H9 (cell line): ENCODE data around the gene PRR15. TPM values are rescaled to one million over a fixed set of nuclear protein-coding genes. Genes with fewer than 3 reads are reported as not detected.
A peak's percentile ranks its signal among the peaks of the same experiment; 100 is the strongest.

Experiments used
- DNase-seq: peaks from one replicate; pipeline ENCODE4 v3.0.0-alpha.2; 2017
- H2AFZ ChIP-seq: one replicate; pipeline ENCODE4 v1.6.1; 2013; ENCODE audit warnings: mild to moderate bottlenecking, low read length, control low read depth, moderate library complexity
- H2AK5ac ChIP-seq: 2 replicates; pipeline ENCODE4 v1.6.1; 2013; ENCODE audit warnings: low read length, control low read depth, mixed read lengths; ENCODE audit not compliant: insufficient read length
- H2BK120ac ChIP-seq: one replicate; pipeline ENCODE4 v1.6.1; 2013; ENCODE audit warnings: low read depth, mild to moderate bottlenecking, low read length, control low read depth, inconsistent platforms; ENCODE audit not compliant: poor library complexity, severe bottlenecking
- H2BK12ac ChIP-seq: 2 replicates; pipeline ENCODE4 v1.6.1; 2013; ENCODE audit warnings: low read length, control low read depth, mixed read lengths, low read depth; ENCODE audit not compliant: insufficient read length
- H2BK15ac ChIP-seq: 2 replicates; pipeline ENCODE4 v1.6.1; 2013; ENCODE audit warnings: low read depth, low read length, control low read depth
- H2BK20ac ChIP-seq: one replicate; pipeline ENCODE4 v1.6.1; 2013; ENCODE audit warnings: low read depth, mild to moderate bottlenecking, low read length, control low read depth, inconsistent platforms; ENCODE audit not compliant: poor library complexity, severe bottlenecking
- H2BK5ac ChIP-seq: 2 replicates; pipeline ENCODE4 v1.6.1; 2013; ENCODE audit warnings: low read length, control low read depth, mixed read lengths; ENCODE audit not compliant: insufficient read length
- H3K14ac ChIP-seq: 2 replicates; pipeline ENCODE4 v1.6.1; 2013; ENCODE audit warnings: low read length, control low read depth; ENCODE audit not compliant: insufficient read depth
- H3K18ac ChIP-seq: 2 replicates; pipeline ENCODE4 v1.6.1; 2013; ENCODE audit warnings: low read depth, mild to moderate bottlenecking, mixed read lengths, low read length, control low read depth; ENCODE audit not compliant: insufficient read length
- H3K23ac ChIP-seq: 2 replicates; pipeline ENCODE4 v1.6.1; 2013; ENCODE audit warnings: low read length, control low read depth, mixed read lengths, low read depth; ENCODE audit not compliant: insufficient read length
- H3K23me2 ChIP-seq: 2 replicates; pipeline ENCODE4 v1.6.1; 2013; ENCODE audit warnings: low read depth, mild to moderate bottlenecking, mixed read lengths, low read length, control low read depth; ENCODE audit not compliant: insufficient read length, poor library complexity, severe bottlenecking
- H3K27ac ChIP-seq: 2 replicates; pipeline ENCODE4 v1.5.1; 2013; ENCODE audit warnings: low read length, control low read depth, mixed read lengths, low read depth; ENCODE audit not compliant: insufficient read length
- H3K27me3 ChIP-seq: 2 replicates; pipeline ENCODE4 v1.6.1; 2013; ENCODE audit warnings: low read length, control low read depth, inconsistent platforms; ENCODE audit not compliant: insufficient read depth
- H3K4ac ChIP-seq: 2 replicates; pipeline ENCODE4 v1.6.1; 2013; ENCODE audit warnings: low read depth, mild to moderate bottlenecking, control low read depth, inconsistent platforms, low read length, moderate library complexity
- H3K4me1 ChIP-seq: 2 replicates; pipeline ENCODE4 v1.6.1; 2013; ENCODE audit warnings: low read length, control low read depth, inconsistent platforms; ENCODE audit not compliant: insufficient read depth
- H3K4me2 ChIP-seq: 2 replicates; pipeline ENCODE4 v1.6.1; 2013; ENCODE audit warnings: low read length, control low read depth, mixed read lengths; ENCODE audit not compliant: insufficient read length, insufficient read depth
- H3K56ac ChIP-seq: 2 replicates; pipeline ENCODE4 v1.6.1; 2013; ENCODE audit warnings: low read depth, mild to moderate bottlenecking, mixed read lengths, low read length, control low read depth; ENCODE audit not compliant: insufficient read length
- H3K79me1 ChIP-seq: 2 replicates; pipeline ENCODE4 v1.6.1; 2013; ENCODE audit warnings: low read depth, mild to moderate bottlenecking, moderate library complexity, low read length, control low read depth, inconsistent platforms; ENCODE audit not compliant: insufficient read depth, poor library complexity, severe bottlenecking
- H3K79me2 ChIP-seq: 2 replicates; pipeline ENCODE4 v1.6.1; 2013; ENCODE audit warnings: low read length, control low read depth, inconsistent platforms; ENCODE audit not compliant: insufficient read depth
- H3K9ac ChIP-seq: 2 replicates; pipeline ENCODE4 v1.6.1; 2013; ENCODE audit warnings: low read length, control low read depth, mixed read lengths; ENCODE audit not compliant: insufficient read length; ENCODE audit errors: extremely low read depth
- H3K9me3 ChIP-seq: one replicate; pipeline ENCODE4 v1.6.1; 2013; ENCODE audit warnings: low read depth, low read length, inconsistent platforms; ENCODE audit not compliant: control insufficient read depth
- H3T11ph ChIP-seq: one replicate; pipeline ENCODE4 v1.6.1; 2013; ENCODE audit warnings: mild to moderate bottlenecking, low read length, control low read depth, inconsistent platforms
- H4K20me1 ChIP-seq: one replicate; pipeline ENCODE4 v1.6.1; 2013; ENCODE audit not compliant: control insufficient read depth, insufficient read length, insufficient read depth
- H4K5ac ChIP-seq: 2 replicates; pipeline ENCODE4 v1.6.1; 2013; ENCODE audit warnings: low read depth, mild to moderate bottlenecking, mixed read lengths, low read length, control low read depth; ENCODE audit not compliant: insufficient read length
- H4K8ac ChIP-seq: replicated peaks from 2 replicates; pipeline ENCODE4 v1.6.1; 2013; ENCODE audit warnings: low read length, control low read depth, mixed read lengths, low read depth; ENCODE audit not compliant: insufficient read length
- H4K91ac ChIP-seq: 2 replicates; pipeline ENCODE4 v1.6.1; 2013; ENCODE audit warnings: low read depth, mild to moderate bottlenecking, moderate library complexity, mixed read lengths, low read length, control low read depth; ENCODE audit not compliant: insufficient read length
- H3K27ac Mint-ChIP-seq, 3 experiments: 2 replicates in 2 of 3; 3 replicates in 1 of 3; pipeline ENCODE4 v1.8.0; 2020 to 2021; ENCODE audit warnings: mixed read lengths in 3 of 3, mild to moderate bottlenecking in 1 of 3, moderate library complexity in 1 of 3
- H3K27me3 Mint-ChIP-seq: 2 replicates; pipeline ENCODE4 v1.8.0; 2021; ENCODE audit warnings: low read depth, mild to moderate bottlenecking, moderate library complexity, mixed read lengths
- H3K36me3 Mint-ChIP-seq, 3 experiments: 2 replicates in 2 of 3; 3 replicates in 1 of 3; pipeline ENCODE4 v1.8.0; 2020 to 2021; ENCODE audit warnings: low read depth in 3 of 3, mixed read lengths in 3 of 3; ENCODE audit not compliant: insufficient read depth in 1 of 3
- H3K4me1 Mint-ChIP-seq, 2 experiments: 2 replicates each; pipeline ENCODE4 v1.8.0; 2020; ENCODE audit warnings: mixed read lengths in 2 of 2
- H3K4me3 Mint-ChIP-seq, 2 experiments: 2 replicates in 1 of 2; 3 replicates in 1 of 2; pipeline ENCODE4 v1.8.0; 2020 to 2021; ENCODE audit warnings: mild to moderate bottlenecking in 2 of 2, mixed read lengths in 2 of 2, moderate library complexity in 1 of 2
- H3K9me3 Mint-ChIP-seq, 2 experiments: 2 replicates in 1 of 2; 3 replicates in 1 of 2; pipeline ENCODE4 v1.8.0; 2020; ENCODE audit warnings: mild to moderate bottlenecking in 2 of 2, mixed read lengths in 2 of 2, moderate library complexity in 1 of 2
- WGBS: extraction: QIAGEN DNeasy Blood & Tissue Kit; methylation state at CpG from one replicate; pipeline ENCODE4 v1.1.7; 2013; ENCODE audit warnings: missing lambda C conversion rate, low lambda C conversion rate, mixed read lengths; ENCODE audit not compliant: insufficient read length; ENCODE audit errors: extremely low coverage; 5-methylcytosine and 5-hydroxymethylcytosine counted together
- total RNA-seq: library from RNA; stranded (reverse); gene quantifications from 2 replicates; pipeline ENCODE4 v1.2.1, GENCODE V29; 2021
- TF ChIP-seq, protein P1 (sequence below): fragments of 200-600 bp; sonication (generic); conservative IDR thresholded peaks from 3 replicates; pipeline ENCODE4 v1.8.0; 2021; ENCODE audit warnings: antibody characterized with exemption, mild to moderate bottlenecking

The PRR15 gene
- total RNA-seq, 1 experiment from 2014 or later: 15.1 TPM

DNA sequence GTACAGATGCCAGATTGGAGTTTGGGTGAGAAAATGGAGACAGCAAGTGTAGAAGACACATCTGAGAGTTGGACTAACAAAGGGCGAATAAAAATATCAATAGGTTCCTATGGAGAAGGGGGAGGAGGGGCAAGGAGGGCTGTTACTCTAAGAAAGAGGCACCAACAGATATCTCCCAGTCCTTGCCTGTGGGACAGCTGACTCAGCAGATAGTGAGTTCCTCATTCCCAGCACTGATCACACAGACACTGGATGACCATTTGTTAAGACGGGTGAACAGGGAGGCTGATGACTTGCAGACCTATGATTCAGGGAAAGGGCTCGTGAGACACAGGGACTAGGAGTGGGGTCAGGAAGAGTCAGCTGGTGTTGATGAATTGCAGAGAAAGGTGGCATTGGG, 5.7 kb upstream of the PRR15 start:
- H3K79me2 ChIP-seq: no peaks in the 10 kb centered on the region
- no peak overlapping the region for H3K23ac ChIP-seq
- H2BK120ac ChIP-seq: no peak overlapping the region
- H3K9ac ChIP-seq: no peak overlapping the region
- H3K4me1 ChIP-seq: peaks cover 14% of the 10 kb centered on the region; the same call in 1 of the 2 replicates
- TF ChIP-seq, protein P1, sequence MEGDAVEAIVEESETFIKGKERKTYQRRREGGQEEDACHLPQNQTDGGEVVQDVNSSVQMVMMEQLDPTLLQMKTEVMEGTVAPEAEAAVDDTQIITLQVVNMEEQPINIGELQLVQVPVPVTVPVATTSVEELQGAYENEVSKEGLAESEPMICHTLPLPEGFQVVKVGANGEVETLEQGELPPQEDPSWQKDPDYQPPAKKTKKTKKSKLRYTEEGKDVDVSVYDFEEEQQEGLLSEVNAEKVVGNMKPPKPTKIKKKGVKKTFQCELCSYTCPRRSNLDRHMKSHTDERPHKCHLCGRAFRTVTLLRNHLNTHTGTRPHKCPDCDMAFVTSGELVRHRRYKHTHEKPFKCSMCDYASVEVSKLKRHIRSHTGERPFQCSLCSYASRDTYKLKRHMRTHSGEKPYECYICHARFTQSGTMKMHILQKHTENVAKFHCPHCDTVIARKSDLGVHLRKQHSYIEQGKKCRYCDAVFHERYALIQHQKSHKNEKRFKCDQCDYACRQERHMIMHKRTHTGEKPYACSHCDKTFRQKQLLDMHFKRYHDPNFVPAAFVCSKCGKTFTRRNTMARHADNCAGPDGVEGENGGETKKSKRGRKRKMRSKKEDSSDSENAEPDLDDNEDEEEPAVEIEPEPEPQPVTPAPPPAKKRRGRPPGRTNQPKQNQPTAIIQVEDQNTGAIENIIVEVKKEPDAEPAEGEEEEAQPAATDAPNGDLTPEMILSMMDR: no peak
- no peak overlapping the region for H2BK15ac ChIP-seq
- H2AFZ ChIP-seq: no peak overlapping the region
- H2AK5ac ChIP-seq: no peak overlapping the region
- no peaks in the 10 kb centered on the region for H3K9me3 ChIP-seq
- peak overlapping the region in 1 of 2 experiments; percentile 14; a peak in 1 of 5 replicates for H3K4me3 Mint-ChIP-seq
- H2BK20ac ChIP-seq: no peak overlapping the region
- H3K27ac ChIP-seq: no peak overlapping the region
- WGBS: no CpG with 5 or more reads among the region's 3 CpGs
- H3K56ac ChIP-seq: no peak overlapping the region
- H3K4me1 Mint-ChIP-seq: peaks cover 37 to 40% of the 10 kb centered on the region in 2 experiments
- H3T11ph ChIP-seq: no peak overlapping the region
- peak overlapping the region; percentile 4 for H3K4me2 ChIP-seq
- H3K27ac Mint-ChIP-seq: peak overlapping the region; percentile 22 to 93 (median 25)
- no peaks in the 10 kb centered on the region for H3K79me1 ChIP-seq
- H4K20me1 ChIP-seq: no peaks in the 10 kb centered on the region
- no peaks in the 10 kb centered on the region; the same call in 1 of the 2 replicates for H3K27me3 ChIP-seq
- H3K18ac ChIP-seq: no peak overlapping the region
- no peak overlapping the region for H4K5ac ChIP-seq
- DNase-seq: peak; percentile 63
- H3K4ac ChIP-seq: no peak overlapping the region
- peaks cover 3 to 5% (median 3%) of the 10 kb centered on the region in 3 experiments; a peak in 5 of 7 replicates for H3K36me3 Mint-ChIP-seq
- H3K9me3 Mint-ChIP-seq: peaks cover 0 to 2% of the 10 kb centered on the region in 2 experiments; a peak in 1 of 5 replicates
- no peak overlapping the region for H2BK5ac ChIP-seq
- H4K8ac ChIP-seq: no peak overlapping the region
- peaks cover 4% of the 10 kb centered on the region for H3K23me2 ChIP-seq
- peaks cover 5% of the 10 kb centered on the region for H3K27me3 Mint-ChIP-seq
- H4K91ac ChIP-seq: no peak overlapping the region
- no peak overlapping the region for H2BK12ac ChIP-seq
- H3K14ac ChIP-seq: no peak overlapping the region
